Measurements from ENCODE around the gene SF3A2. TPM values are rescaled to one million over a fixed set of nuclear protein-coding genes. Genes with fewer than 3 reads are reported as not detected.

The SF3A2 gene
- total RNA-seq, 1 experiment from 2014 or later: 44.9 TPM

DNA sequence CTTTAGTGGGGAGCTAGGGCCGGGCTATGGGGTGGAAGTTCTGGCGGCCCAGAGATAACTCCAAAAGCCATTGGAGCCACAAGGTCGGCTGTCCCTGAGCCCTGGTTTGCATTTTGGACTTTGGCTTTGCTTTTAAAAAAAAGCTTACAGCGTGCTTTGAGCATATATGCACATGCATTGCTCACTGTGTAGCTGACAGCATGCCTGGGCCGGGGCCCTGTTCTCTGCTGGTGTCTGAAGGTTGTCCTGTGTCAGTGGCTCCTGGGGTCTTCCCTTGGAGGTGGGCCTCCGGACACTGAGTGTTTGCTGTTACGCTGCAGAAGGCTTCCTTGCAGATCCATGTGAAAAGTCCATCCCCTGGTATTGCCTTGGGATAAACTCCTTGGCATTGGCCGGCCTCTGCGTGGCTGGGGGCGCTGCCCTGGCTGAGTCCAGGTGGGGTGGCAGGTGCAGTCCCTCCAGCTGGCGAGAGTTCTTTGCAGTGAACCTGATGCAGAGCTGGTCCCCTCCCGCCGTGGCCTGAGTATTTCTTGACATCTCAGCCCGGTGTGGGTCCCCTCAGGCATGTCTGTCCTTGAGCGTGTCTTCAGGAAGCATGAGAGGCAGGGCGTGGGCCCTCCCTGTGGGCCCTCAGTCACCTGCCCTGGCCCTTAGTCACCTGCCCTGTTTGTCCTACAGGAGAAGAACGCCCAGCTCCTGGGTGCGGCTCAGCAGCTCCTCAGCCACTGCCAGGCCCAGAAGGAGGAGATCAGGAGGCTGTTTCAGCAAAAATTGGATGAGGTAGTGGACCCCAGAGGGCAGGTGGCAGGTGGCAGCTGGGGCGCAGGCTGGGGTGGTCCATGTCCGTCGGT lies 23.5 kb upstream of the SF3A2 start:
- no peaks in the 10 kb centered on the region for H3K9me3 ChIP-seq (replicated peaks)
- no peaks in the 10 kb centered on the region for H3K4me1 ChIP-seq (replicated peaks)
- no peak overlapping the region for H3K27ac ChIP-seq
- peaks cover 98% of the 10 kb centered on the region for H3K36me3 ChIP-seq
- H3K27me3 ChIP-seq (replicated peaks): no peaks in the 10 kb centered on the region
- no peak overlapping the region for H3K4me3 ChIP-seq
- DNase-seq (ENCODE audit: low read depth in 1 of 2, low spot score in 2 of 2): no peak

DNA sequence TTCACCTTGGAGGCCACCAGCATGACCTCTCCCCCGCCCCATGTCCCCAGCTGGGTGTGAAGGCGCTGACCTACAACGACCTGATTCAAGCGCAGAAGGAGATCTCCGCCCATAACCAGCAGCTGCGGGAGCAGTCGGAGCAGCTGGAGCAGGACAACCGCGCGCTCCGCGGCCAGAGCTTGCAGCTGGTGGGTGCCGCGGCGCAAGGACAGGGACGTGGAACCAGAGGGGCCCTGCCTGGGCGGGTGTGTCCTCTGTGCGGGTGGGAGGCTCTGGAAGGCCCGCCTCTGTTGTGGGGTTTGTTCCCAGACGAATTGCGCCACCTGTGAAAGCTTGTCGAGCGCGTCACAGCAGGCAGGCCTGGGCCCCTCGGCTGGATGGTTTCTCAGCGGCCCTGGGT lies 22.8 kb upstream of the SF3A2 start:
- Histone ChIP-seq H3K4me3 (no peak overlapping the region), H3K27me3 (replicated peaks) (no peaks in the 10 kb centered on the region), H3K9me3 (replicated peaks) (no peaks in the 10 kb centered on the region), H3K4me1 (replicated peaks) (no peaks in the 10 kb centered on the region), H3K27ac (no peak overlapping the region), H3K36me3 (peaks cover 95% of the 10 kb centered on the region)
- DNase-seq (ENCODE audit: low read depth in 1 of 2, low spot score in 2 of 2): no peak

DNA sequence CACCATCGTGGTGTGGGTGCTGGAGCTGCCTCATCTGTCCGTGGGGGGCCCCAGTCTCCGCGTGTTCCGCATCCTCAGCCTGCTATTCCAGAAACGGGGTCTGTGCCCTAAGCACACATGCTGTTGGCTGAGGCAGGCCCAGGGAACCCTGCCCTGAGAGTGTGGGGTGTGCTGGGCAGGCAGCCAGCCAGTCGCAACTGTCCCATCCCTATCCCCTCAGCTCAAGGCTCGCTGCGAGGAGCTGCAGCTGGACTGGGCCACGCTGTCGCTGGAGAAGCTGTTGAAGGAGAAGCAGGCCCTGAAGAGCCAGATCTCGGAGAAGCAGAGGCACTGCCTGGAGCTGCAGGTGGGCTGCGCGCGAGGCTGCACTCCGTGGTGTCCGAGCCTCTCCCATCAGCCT lies 22.4 kb upstream of the SF3A2 start:
- no peak overlapping the region for H3K27ac ChIP-seq
- peaks cover 95% of the 10 kb centered on the region for H3K36me3 ChIP-seq
- H3K9me3 ChIP-seq (replicated peaks): no peaks in the 10 kb centered on the region
- H3K27me3 ChIP-seq (replicated peaks): no peaks in the 10 kb centered on the region
- DNase-seq (ENCODE audit: low read depth in 1 of 2, low spot score in 2 of 2): no peak
- no peak overlapping the region for H3K4me3 ChIP-seq
- H3K4me1 ChIP-seq (replicated peaks): no peaks in the 10 kb centered on the region

DNA sequence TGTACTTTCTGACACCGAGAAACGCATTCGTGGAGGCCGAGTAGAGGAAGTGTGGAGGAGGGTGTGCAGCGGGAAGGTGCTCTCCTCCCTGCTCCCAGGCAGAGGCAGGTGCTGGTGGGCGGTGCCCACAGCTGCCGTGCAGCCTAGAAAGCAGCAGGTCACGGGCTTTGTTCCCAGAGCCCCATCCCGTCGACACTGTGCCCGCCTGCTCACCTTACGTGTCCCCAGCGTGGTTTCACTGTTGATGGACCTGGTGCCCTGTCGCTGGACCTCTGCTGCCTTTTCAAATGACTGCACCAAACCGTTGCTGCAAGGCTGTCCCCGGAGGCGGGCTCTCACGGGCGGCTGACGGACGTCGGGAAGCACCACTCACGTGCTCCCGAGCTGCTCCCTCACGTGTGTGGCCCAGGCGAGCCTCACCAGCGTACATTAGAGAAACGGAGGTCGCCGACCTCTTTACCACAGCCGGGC lies 21.3 kb upstream of the SF3A2 start:
- H3K4me3 ChIP-seq: no peak overlapping the region
- no peak overlapping the region for H3K27ac ChIP-seq
- no peaks in the 10 kb centered on the region for H3K27me3 ChIP-seq (replicated peaks)
- H3K9me3 ChIP-seq (replicated peaks): no peaks in the 10 kb centered on the region
- no peaks in the 10 kb centered on the region for H3K4me1 ChIP-seq (replicated peaks)
- H3K36me3 ChIP-seq: peaks cover 97% of the 10 kb centered on the region
- DNase-seq (ENCODE audit: low read depth in 1 of 2, low spot score in 2 of 2): no peak

DNA sequence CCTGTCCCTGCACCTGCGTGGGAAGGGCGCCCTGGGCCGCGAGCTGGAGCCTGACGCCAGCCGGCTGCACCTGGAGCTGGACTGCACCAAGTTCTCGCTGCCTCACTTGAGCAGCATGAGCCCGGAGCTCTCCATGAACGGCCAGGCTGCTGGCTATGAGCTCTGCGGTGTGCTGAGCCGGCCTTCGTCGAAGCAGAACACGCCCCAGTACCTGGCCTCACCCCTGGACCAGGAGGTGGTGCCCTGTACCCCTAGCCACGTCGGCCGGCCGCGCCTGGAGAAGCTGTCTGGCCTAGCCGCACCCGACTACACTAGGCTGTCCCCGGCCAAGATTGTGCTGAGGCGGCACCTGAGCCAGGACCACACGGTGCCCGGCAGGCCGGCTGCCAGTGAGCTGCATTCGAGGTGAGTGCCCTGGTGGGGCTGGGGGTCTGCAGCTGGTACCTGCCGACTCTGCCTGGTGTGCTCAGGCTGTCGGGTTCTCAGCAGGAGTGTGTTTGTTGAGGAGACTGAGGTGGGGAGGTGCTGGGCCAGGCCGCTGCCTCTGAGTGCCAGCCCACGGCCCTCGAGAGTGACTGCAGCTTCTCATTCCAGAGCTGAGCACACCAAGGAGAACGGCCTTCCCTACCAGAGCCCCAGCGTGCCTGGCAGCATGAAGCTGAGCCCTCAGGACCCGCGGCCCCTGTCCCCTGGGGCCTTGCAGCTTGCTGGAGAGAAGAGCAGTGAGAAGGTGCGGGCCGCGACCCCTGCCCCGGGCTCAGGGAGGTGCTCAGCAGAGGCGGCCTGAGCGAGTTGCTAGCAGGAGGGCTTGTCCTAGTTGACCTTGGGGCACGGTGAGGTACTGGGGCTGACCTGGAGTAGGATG lies 20.0 kb upstream of the SF3A2 start:
- H3K36me3 ChIP-seq: peaks cover 97% of the 10 kb centered on the region

DNA sequence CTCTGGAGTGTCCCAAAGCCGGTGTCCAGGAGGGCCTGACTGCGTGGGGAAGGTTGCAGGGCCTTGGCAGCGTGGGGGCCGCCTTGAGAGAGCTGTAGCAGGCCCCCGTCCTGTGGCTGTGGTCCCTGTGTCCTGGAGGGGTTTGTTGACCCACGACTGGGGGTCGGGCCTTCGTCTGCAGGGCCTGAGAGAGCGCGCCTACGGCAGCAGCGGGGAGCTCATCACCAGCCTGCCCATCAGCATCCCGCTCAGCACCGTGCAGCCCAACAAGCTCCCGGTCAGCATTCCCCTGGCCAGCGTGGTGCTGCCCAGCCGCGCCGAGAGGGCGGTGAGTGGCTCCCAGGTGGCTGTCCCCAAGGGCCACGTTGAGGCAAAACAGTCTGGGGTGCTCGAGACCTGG lies 19.0 kb upstream of the SF3A2 start:
- H3K4me3 ChIP-seq: no peak overlapping the region
- H3K4me1 ChIP-seq (replicated peaks): no peaks in the 10 kb centered on the region
- peaks cover 97% of the 10 kb centered on the region for H3K36me3 ChIP-seq
- H3K27ac ChIP-seq: no peak overlapping the region
- H3K27me3 ChIP-seq (replicated peaks): no peaks in the 10 kb centered on the region
- no peak for DNase-seq (ENCODE audit: low read depth in 1 of 2, low spot score in 2 of 2)
- H3K9me3 ChIP-seq (replicated peaks): no peaks in the 10 kb centered on the region

More for the DNA sequence above, 20.0 kb upstream of the SF3A2 start:
- no peaks in the 10 kb centered on the region for H3K4me1 ChIP-seq (replicated peaks)
- H3K9me3 ChIP-seq (replicated peaks): no peaks in the 10 kb centered on the region
- H3K27ac ChIP-seq: no peak overlapping the region
- H3K4me3 ChIP-seq: no peak overlapping the region
- DNase-seq (ENCODE audit: low read depth in 1 of 2, low spot score in 2 of 2): no peak
- no peaks in the 10 kb centered on the region for H3K27me3 ChIP-seq (replicated peaks)

DNA sequence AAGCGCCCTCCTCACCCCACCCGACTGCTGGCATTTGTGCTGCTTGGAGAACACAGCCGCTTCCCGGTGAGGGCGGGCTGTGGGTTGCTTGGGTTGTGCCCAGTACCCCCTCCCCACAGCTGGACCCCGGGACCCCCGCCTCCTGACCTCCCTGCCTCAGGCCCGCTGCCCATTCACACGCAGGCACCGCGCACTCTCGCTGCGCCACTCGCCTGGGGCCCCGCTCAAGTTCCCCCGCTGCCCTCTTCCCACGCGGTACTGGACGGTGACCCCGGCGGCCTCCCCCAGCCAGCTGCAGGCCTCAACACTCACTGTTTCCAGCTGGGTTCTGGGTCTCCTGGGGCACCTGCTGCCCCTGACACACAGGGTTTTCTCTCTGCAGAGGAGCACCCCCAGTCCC lies 16.9 kb upstream of the SF3A2 start:
- no peaks in the 10 kb centered on the region for H3K4me1 ChIP-seq (replicated peaks)
- H3K36me3 ChIP-seq: peaks cover 92% of the 10 kb centered on the region
- no peaks in the 10 kb centered on the region for H3K27me3 ChIP-seq (replicated peaks)
- no peak overlapping the region for H3K27ac ChIP-seq
- H3K4me3 ChIP-seq: no peak overlapping the region
- no peaks in the 10 kb centered on the region for H3K9me3 ChIP-seq (replicated peaks)
- DNase-seq (ENCODE audit: low read depth in 1 of 2, low spot score in 2 of 2): no peak

DNA sequence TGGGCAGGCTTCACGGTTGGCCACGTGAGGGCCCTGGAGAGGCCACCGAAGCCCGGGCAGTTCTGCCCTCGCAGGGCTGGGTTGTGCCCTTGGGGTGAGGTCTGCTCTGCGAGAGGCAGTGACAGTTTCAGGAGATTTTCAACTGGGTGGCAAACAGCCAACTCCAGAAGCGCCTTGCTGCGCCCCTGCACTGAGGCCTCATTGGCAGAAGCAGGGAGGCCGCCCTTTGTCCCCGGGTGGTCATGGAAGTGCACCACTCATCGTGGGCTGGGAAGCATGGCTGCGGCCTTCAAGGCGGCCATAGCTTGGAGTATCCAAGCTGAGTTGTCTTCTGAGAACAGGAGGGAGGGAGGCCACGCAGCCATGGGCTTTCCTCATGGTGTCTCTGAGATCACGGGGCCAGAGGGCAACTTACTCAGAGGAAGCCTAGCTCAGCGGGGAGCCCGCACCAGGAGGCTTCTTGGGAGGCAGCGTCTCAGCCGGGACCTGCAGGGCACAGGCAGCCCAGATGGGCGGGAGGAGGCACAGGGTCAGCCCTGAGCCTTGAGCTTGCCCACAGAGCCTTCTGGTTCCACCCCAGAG lies 15.3 kb upstream of the SF3A2 start:
- Histone ChIP-seq H3K9me3 (replicated peaks) (no peaks in the 10 kb centered on the region), H3K27me3 (replicated peaks) (no peaks in the 10 kb centered on the region), H3K4me3 (no peak overlapping the region), H3K4me1 (replicated peaks) (no peaks in the 10 kb centered on the region), H3K36me3 (peaks cover 92% of the 10 kb centered on the region), H3K27ac (no peak overlapping the region)
- no peak for DNase-seq (ENCODE audit: low read depth in 1 of 2, low spot score in 2 of 2)

DNA sequence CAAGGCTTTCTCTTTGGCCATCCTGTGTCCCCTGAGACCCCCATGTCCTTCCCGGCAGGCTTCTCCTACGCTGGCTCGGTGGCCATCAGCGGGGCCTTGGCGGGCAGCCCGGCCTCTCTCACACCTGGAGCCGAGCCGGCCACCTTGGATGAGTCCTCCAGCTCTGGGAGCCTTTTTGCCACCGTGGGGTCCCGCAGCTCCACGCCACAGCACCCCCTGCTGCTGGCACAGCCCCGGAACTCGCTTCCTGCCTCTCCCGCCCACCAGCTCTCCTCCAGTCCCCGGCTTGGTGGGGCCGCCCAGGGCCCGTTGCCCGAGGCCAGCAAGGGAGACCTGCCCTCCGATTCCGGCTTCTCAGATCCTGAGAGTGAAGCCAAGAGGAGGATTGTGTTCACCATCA lies 14.7 kb upstream of the SF3A2 start:
- DNase-seq (ENCODE audit: low read depth in 1 of 2, low spot score in 2 of 2): no peak
- Histone ChIP-seq H3K4me1 (replicated peaks) (no peaks in the 10 kb centered on the region), H3K36me3 (peaks cover 92% of the 10 kb centered on the region), H3K9me3 (replicated peaks) (no peaks in the 10 kb centered on the region), H3K27me3 (replicated peaks) (no peaks in the 10 kb centered on the region), H3K4me3 (no peak overlapping the region), H3K27ac (no peak overlapping the region)

DNA sequence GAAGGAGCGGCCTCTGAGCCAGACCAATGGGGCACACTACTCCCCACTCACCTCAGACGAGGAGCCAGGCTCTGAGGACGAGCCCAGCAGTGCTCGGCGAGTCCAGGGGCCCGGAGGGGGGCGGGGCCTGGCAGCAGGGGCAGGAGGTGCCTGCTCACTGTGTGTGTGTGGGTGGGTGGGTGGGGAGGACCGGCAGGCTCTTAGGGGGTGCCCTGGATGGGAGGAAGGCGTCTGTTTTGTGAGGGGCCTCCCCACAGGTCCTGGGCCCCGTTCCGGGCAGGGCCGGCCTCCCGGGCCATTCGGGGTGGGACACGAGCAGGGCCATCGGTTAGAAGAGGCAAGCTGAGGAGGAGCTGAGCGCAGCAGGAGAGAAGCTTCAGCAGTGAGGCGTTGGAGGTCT lies 13.2 kb upstream of the SF3A2 start:
- H3K4me3 ChIP-seq: no peak overlapping the region
- no peaks in the 10 kb centered on the region for H3K4me1 ChIP-seq (replicated peaks)
- no peak for DNase-seq (ENCODE audit: low read depth in 1 of 2, low spot score in 2 of 2)
- no peaks in the 10 kb centered on the region for H3K9me3 ChIP-seq (replicated peaks)
- H3K27me3 ChIP-seq (replicated peaks): no peaks in the 10 kb centered on the region
- H3K36me3 ChIP-seq: peaks cover 88% of the 10 kb centered on the region
- H3K27ac ChIP-seq: no peak overlapping the region

DNA sequence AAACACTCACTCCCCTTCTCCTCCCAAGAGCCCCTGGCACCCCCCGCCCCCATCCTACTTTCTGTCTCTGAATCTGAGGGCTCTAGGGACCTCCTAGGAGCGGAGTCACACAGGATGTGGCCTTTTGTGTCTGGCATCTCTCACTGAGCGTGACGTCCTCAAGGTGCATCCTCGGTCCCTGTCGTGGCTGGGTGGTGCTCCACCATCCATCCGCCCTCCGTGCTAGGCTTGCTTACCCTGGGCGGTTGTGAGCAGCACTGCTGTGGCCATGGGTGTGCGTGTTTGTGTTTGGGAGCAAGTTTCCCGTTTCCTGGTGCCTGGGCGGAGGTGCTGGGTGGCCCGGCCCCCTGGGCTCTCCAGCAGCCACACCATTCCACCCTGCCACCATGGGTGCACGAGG lies 12.7 kb upstream of the SF3A2 start:
- H3K36me3 ChIP-seq: peaks cover 88% of the 10 kb centered on the region
- no peak overlapping the region for H3K27ac ChIP-seq
- H3K9me3 ChIP-seq (replicated peaks): no peaks in the 10 kb centered on the region
- H3K4me3 ChIP-seq: no peak overlapping the region
- H3K4me1 ChIP-seq (replicated peaks): no peaks in the 10 kb centered on the region
- no peaks in the 10 kb centered on the region for H3K27me3 ChIP-seq (replicated peaks)
- DNase-seq (ENCODE audit: low read depth in 1 of 2, low spot score in 2 of 2): no peak

DNA sequence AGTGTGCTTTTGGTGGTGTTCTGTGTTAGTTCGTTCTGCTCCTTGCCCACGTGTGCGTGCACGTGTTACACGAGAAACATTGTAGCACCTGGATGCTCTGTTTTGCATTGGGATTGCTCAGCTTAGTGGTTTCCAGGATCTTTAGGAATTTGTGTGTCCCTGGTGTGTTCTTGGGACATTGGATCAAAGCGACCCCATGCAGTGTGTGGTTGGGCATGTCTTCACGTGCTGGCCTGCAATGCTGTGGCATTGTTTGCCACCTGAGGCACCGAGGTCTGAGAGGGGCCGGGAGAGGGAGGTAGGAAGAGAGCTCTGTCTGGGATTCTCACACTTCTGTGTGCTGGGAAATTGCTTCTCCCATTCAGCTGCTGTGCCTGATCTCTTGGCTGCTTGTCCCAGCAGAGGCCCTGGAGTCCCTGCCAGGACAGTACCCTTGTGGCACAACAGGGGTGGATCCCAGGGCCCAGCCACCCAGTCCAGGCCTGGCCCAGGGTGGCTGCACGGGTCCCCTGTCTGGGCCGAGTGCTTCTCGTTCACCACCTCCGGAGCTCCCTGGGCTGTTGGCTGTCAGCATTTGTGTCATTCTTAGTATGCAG lies 11.8 kb upstream of the SF3A2 start:
- H3K27me3 ChIP-seq (replicated peaks): no peaks in the 10 kb centered on the region
- no peaks in the 10 kb centered on the region for H3K4me1 ChIP-seq (replicated peaks)
- H3K9me3 ChIP-seq (replicated peaks): no peaks in the 10 kb centered on the region
- H3K4me3 ChIP-seq: no peak overlapping the region
- H3K27ac ChIP-seq: no peak overlapping the region
- no peak for DNase-seq (ENCODE audit: low read depth in 1 of 2, low spot score in 2 of 2)
- H3K36me3 ChIP-seq: peaks cover 88% of the 10 kb centered on the region

DNA sequence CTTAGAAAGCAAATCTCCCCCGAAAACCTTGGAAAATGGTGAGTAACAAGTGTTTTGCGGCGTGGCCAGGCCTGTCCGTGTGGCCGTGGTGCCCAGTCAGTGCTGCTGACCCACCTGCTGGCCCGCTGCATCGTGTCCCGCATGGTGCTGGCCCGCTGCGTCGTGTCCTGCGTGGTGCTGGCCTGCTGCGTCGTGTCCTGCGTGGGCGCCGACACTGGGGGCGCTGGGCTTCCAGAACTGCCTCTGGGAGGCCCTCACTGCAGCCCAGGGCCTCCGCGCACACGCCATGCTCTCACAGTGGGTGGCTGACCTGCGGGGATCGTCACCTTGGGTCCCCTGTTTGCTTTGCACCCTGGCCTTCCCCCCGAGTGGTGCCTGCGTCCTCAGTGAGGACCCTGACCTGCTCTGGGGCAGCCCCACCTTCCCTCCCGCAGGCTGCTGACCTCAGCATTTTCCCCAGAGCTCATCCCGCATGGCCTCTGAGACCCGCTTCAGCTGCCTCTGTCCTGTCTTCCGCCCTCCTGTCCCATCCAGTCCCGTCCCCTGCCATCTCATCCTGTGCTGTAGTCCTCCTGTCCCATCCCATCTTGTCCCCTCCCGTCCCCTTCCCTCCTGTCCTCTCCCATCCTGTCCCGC lies 11.1 kb upstream of the SF3A2 start:
- Histone ChIP-seq H3K36me3 (peaks cover 88% of the 10 kb centered on the region), H3K27ac (no peak overlapping the region), H3K9me3 (replicated peaks) (no peaks in the 10 kb centered on the region), H3K27me3 (replicated peaks) (no peaks in the 10 kb centered on the region), H3K4me3 (no peak overlapping the region), H3K4me1 (replicated peaks) (no peaks in the 10 kb centered on the region)
- no peak for DNase-seq (ENCODE audit: low read depth in 1 of 2, low spot score in 2 of 2)

Measured in SJSA1 (cell line).